CD4-positive, alpha-beta memory T cell (primary cell): ENCODE measurements around the gene SYT8. TPM values are rescaled to one million over a fixed set of nuclear protein-coding genes. Genes with fewer than 3 reads are reported as not detected.
A peak's percentile ranks its signal among the peaks of the same experiment; 100 is the strongest.

Experiments
- CTCF ChIA-PET: fragments of 350-600 bp; sonication (Branson Sonifier 250); formaldehyde crosslinking; loops from one replicate; lab custom pipeline; 2021; ENCODE audit warnings: inconsistent platforms; ENCODE audit not compliant: partially characterized antibody; lab: Charles Lee
- POLR2A ChIA-PET: fragments of 350-600 bp; sonication (Branson Sonifier 250); formaldehyde crosslinking; loops from one replicate; lab custom pipeline; 2021; ENCODE audit not compliant: partially characterized antibody; lab: Charles Lee
- DNase-seq, 5 donors: peaks; one replicate each; pipeline versions ENCODE4 v3.0.0 to v3.0.0-alpha.2; 2020 to 2022; ENCODE audit warnings: mixed read lengths in 1 of 5
- H3K27ac ChIP-seq: one replicate; pipeline ENCODE4 v1.7.0; 2013; ENCODE audit warnings: low read depth, low read length
- H3K27me3 ChIP-seq: 2 replicates; pipeline ENCODE4 v1.7.0; 2013; ENCODE audit warnings: mild to moderate bottlenecking, low read length, moderate library complexity; ENCODE audit not compliant: insufficient read depth
- H3K36me3 ChIP-seq: 2 replicates; pipeline ENCODE4 v1.7.0; 2013; ENCODE audit warnings: mild to moderate bottlenecking, low read length, moderate library complexity; ENCODE audit not compliant: insufficient read depth
- H3K4me1 ChIP-seq: 2 replicates; pipeline ENCODE4 v1.7.0; 2013; ENCODE audit warnings: mild to moderate bottlenecking, low read length, moderate library complexity; ENCODE audit not compliant: insufficient read depth
- H3K4me3 ChIP-seq, 2 donors: one replicate each; pipeline ENCODE4 v1.7.0; 2013; ENCODE audit warnings: low read length in 2 of 2, mild to moderate bottlenecking in 1 of 2
- H3K9me3 ChIP-seq, 2 donors: one replicate each; pipeline ENCODE4 v1.7.0; 2013; ENCODE audit warnings: low read length in 2 of 2, control low read depth in 1 of 2; ENCODE audit not compliant: control insufficient read depth in 1 of 2
- H3K27ac Mint-ChIP-seq, 7 donors: one replicate each; pipeline ENCODE4 v1.8.0; 2020 to 2021; ENCODE audit warnings: mixed read lengths in 7 of 7, mild to moderate bottlenecking in 6 of 7, inconsistent platforms in 3 of 7, moderate library complexity in 3 of 7
- H3K27me3 Mint-ChIP-seq, 2 donors: one replicate each; pipeline ENCODE4 v1.8.0; 2020 to 2021; ENCODE audit warnings: mixed read lengths in 2 of 2
- H3K36me3 Mint-ChIP-seq, 2 donors: one replicate each; pipeline ENCODE4 v1.8.0; 2020 to 2021; ENCODE audit warnings: mixed read lengths in 2 of 2, inconsistent platforms in 1 of 2, mild to moderate bottlenecking in 1 of 2
- H3K4me1 Mint-ChIP-seq, 4 donors: one replicate each; pipeline ENCODE4 v1.8.0; 2020 to 2021; ENCODE audit warnings: mixed read lengths in 4 of 4, mild to moderate bottlenecking in 1 of 4
- H3K4me3 Mint-ChIP-seq, 8 donors: one replicate each; pipeline ENCODE4 v1.8.0; 2020 to 2021; ENCODE audit warnings: mixed read lengths in 8 of 8, mild to moderate bottlenecking in 7 of 8, moderate library complexity in 6 of 8, inconsistent platforms in 3 of 8
- H3K9me3 Mint-ChIP-seq, 8 donors: one replicate each; pipeline ENCODE4 v1.8.0; 2020 to 2021; ENCODE audit warnings: mixed read lengths in 8 of 8, mild to moderate bottlenecking in 5 of 8, inconsistent platforms in 3 of 8, moderate library complexity in 1 of 8
- intact Hi-C: fragments of 100-400 bp; cut with micrococcal nuclease; formaldehyde crosslinking; loops from one replicate; pipeline ENCODE4 v1.15.1; 2023
- polyA plus RNA-seq, 2 donors: library from polyadenylated mRNA; unstranded; fragments of 300-500 nt; fragmentation: Illumina TruSeq; gene quantifications; one replicate each; pipeline ENCODE4 v1.2.3, GENCODE V29; 2021
- total RNA-seq, 2 experiments: library from RNA; stranded (reverse); gene quantifications; one replicate each; pipeline ENCODE4 v1.2.3, GENCODE V29; 2021

The SYT8 gene
- total and polyA plus RNA-seq, 4 experiments from 2014 or later: not detected

GRCh38 chr11:1837171-1838076 is 2.6 kb downstream of the SYT8 start:
- ChIA-PET CTCF (interaction anchor here (0.9 to 10.0 kb wide), 7 partner anchors 44 to 314 kb away, joined by 3 to 351 read pairs (median 5); no protein-coding TSS in a partner anchor), POLR2A (interaction anchor here (1.6 to 5.5 kb wide), 2 partner anchors 16 kb away, joined by 5 to 27 read pairs; partner anchors contain the start of gene LSP1)
- Histone ChIP-seq H3K27ac (no peak overlapping the region), H3K4me3 (no peak overlapping the region), H3K36me3 (no peaks in the 10 kb centered on the region), H3K27me3 (no peaks in the 10 kb centered on the region), H3K9me3 (no peaks in the 10 kb centered on the region), H3K4me1 (peaks cover 20% of the 10 kb centered on the region)
- H3K27me3 Mint-ChIP-seq: no peaks in the 10 kb centered on the region
- intact Hi-C loops: loop anchor here (1.0 kb wide), 3 partner anchors 15 to 81 kb away; no protein-coding TSS in a partner anchor
- no peaks in the 10 kb centered on the region for H3K9me3 Mint-ChIP-seq
- H3K27ac Mint-ChIP-seq: peak overlapping the region in 1 of 7 donors; percentile 30
- no peak overlapping the region for H3K4me3 Mint-ChIP-seq
- H3K36me3 Mint-ChIP-seq: no peaks in the 10 kb centered on the region
- peak; percentile 63 to 79 (median 75) for DNase-seq
- peaks cover 5 to 10% (median 6%) of the 10 kb centered on the region in 4 donors for H3K4me1 Mint-ChIP-seq

- H3K27me3 ChIP-seq: no peaks in the 10 kb centered on the region
- no peaks in the 10 kb centered on the region for H3K36me3 Mint-ChIP-seq
- H3K27me3 Mint-ChIP-seq: no peaks in the 10 kb centered on the region
- no peak overlapping the region for H3K27ac Mint-ChIP-seq
- H3K36me3 ChIP-seq: no peaks in the 10 kb centered on the region
- H3K4me1 ChIP-seq: peaks cover 18% of the 10 kb centered on the region
- H3K9me3 ChIP-seq: no peaks in the 10 kb centered on the region
- no peaks in the 10 kb centered on the region for H3K9me3 Mint-ChIP-seq
- H3K4me3 ChIP-seq: no peak overlapping the region
- ChIA-PET POLR2A (interaction anchor here (5.5 kb wide), 1 partner anchor 15 kb away, joined by 27 read pairs; the partner anchor contains the start of gene LSP1), CTCF (interaction anchor here (0.8 to 1.8 kb wide), 6 partner anchors 18 to 313 kb away, joined by 3 to 6 read pairs (median 4); no protein-coding TSS in a partner anchor)
- intact Hi-C loops: loop anchor here (1.0 kb wide), 1 partner anchor 14 kb away; no protein-coding TSS in a partner anchor
- DNase-seq: no peak
- H3K4me1 Mint-ChIP-seq: peaks cover 5 to 12% (median 6%) of the 10 kb centered on the region in 4 donors
- H3K27ac ChIP-seq: no peak overlapping the region
- H3K4me3 Mint-ChIP-seq: no peak overlapping the region
These were observed 3.3 kb downstream of the SYT8 start for GRCh38 chr11:1838077-1838425.

GRCh38 chr11:1838426-1839144 is 3.8 kb downstream of the SYT8 start, which contains the start of gene TNNI2:
TNNI2 (plus strand) TSS chr11:1838981; CDS start chr11:1839697, 716 bp downstream.
- intact Hi-C loops: loop anchor here (1.0 kb wide), 1 partner anchor 14 kb away; no protein-coding TSS in a partner anchor
- Histone ChIP-seq H3K4me3 (no peak within 1 kb of the TSS), H3K9me3 (no peaks in the 10 kb centered on the region), H3K27ac (no peak within 1 kb of the TSS), H3K36me3 (no peaks in the 10 kb centered on the region), H3K27me3 (no peaks in the 10 kb centered on the region), H3K4me1 (peaks cover 23% of the 10 kb centered on the region)
- peak in 1 of 5 donors; percentile 33 for DNase-seq
- peaks cover 8 to 18% (median 10%) of the 10 kb centered on the region in 4 donors for H3K4me1 Mint-ChIP-seq
- H3K27ac Mint-ChIP-seq: peak within 1 kb of the TSS in 3 of 7 donors; percentile 30 to 41 (median 35)
- no peaks in the 10 kb centered on the region for H3K27me3 Mint-ChIP-seq
- H3K4me3 Mint-ChIP-seq: peak within 1 kb of the TSS in 1 of 8 donors; percentile 15
- H3K36me3 Mint-ChIP-seq: no peaks in the 10 kb centered on the region
- ChIA-PET POLR2A (interaction anchor here (0.8 to 5.5 kb wide), 4 partner anchors 12 to 50 kb away, joined by 3 to 27 read pairs (median 11); partner anchors contain the start of gene LSP1), CTCF (interaction anchor here (0.6 to 3.0 kb wide), 8 partner anchors 12 to 1342 kb away, joined by 3 to 10 read pairs (median 4); no protein-coding TSS in a partner anchor)
- H3K9me3 Mint-ChIP-seq: no peaks in the 10 kb centered on the region

GRCh38 chr11:1839204-1839923 is 4.6 kb downstream of the SYT8 start:
- no peaks in the 10 kb centered on the region for H3K36me3 Mint-ChIP-seq
- CTCF ChIA-PET: interaction anchor here (1.2 to 3.0 kb wide), 6 partner anchors 11 to 312 kb away, joined by 3 to 10 read pairs (median 4); no protein-coding TSS in a partner anchor
- intact Hi-C loops: no loop called here
- Histone ChIP-seq H3K4me3 (no peak overlapping the region), H3K9me3 (no peaks in the 10 kb centered on the region), H3K27ac (no peak overlapping the region), H3K4me1 (peaks cover 31% of the 10 kb centered on the region), H3K36me3 (no peaks in the 10 kb centered on the region), H3K27me3 (no peaks in the 10 kb centered on the region)
- peak overlapping the region in 1 of 8 donors; percentile 15 for H3K4me3 Mint-ChIP-seq
- POLR2A ChIA-PET: interaction anchor here (0.8 to 5.5 kb wide), 4 partner anchors 11 to 50 kb away, joined by 3 to 27 read pairs (median 11); partner anchors contain the start of gene LSP1
- H3K9me3 Mint-ChIP-seq: no peaks in the 10 kb centered on the region
- no peaks in the 10 kb centered on the region for H3K27me3 Mint-ChIP-seq
- peak overlapping the region in 2 of 7 donors; percentile 35 to 41 for H3K27ac Mint-ChIP-seq
- DNase-seq: no peak
- peaks cover 11 to 26% (median 16%) of the 10 kb centered on the region in 4 donors for H3K4me1 Mint-ChIP-seq

GRCh38 chr11:1839924-1840779 is 5.4 kb downstream of the SYT8 start:
- peak overlapping the region in 1 of 8 donors; percentile 15 for H3K4me3 Mint-ChIP-seq
- intact Hi-C loops: no loop called here
- no peaks in the 10 kb centered on the region for H3K27me3 ChIP-seq
- DNase-seq: peak in 1 of 5 donors; percentile 30
- H3K27ac Mint-ChIP-seq: peak overlapping the region in 2 of 7 donors; percentile 12 to 35
- no peaks in the 10 kb centered on the region for H3K36me3 ChIP-seq
- POLR2A ChIA-PET: interaction anchor here (1.1 to 5.5 kb wide), 4 partner anchors 10 to 77 kb away, joined by 3 to 27 read pairs (median 11); partner anchors contain the start of gene LSP1
- peaks cover 0 to under 1% (median 0%) of the 10 kb centered on the region in 8 donors for H3K9me3 Mint-ChIP-seq
- H3K4me1 ChIP-seq: peaks cover 39% of the 10 kb centered on the region
- no peaks in the 10 kb centered on the region for H3K27me3 Mint-ChIP-seq
- no peaks in the 10 kb centered on the region for H3K9me3 ChIP-seq
- H3K4me3 ChIP-seq: no peak overlapping the region
- no peak overlapping the region for H3K27ac ChIP-seq
- CTCF ChIA-PET: interaction anchor here (0.7 to 3.0 kb wide), 3 partner anchors 10 to 16 kb away, joined by 3 to 10 read pairs (median 3); no protein-coding TSS in a partner anchor
- no peaks in the 10 kb centered on the region for H3K36me3 Mint-ChIP-seq
- H3K4me1 Mint-ChIP-seq: peaks cover 19 to 33% (median 24%) of the 10 kb centered on the region in 4 donors
